Uterus (tissue), 4 donors: ENCODE measurements around the gene GPR171. TPM values are rescaled to one million over a fixed set of nuclear protein-coding genes. Genes with fewer than 3 reads are reported as not detected.
"Not testable (repeated sequence)": the region's sequence is repeated elsewhere in the genome, so short reads cannot be mapped to it uniquely, and the experiment has no call there.

Experiments used
- DNase-seq, 2 donors: peaks; one replicate each; pipeline ENCODE4 v3.0.0-alpha.2; 2019 to 2020
- H3K27ac ChIP-seq, 2 donors: fragments of 200-600 bp; sonication (generic); 1 replicate in 1 of 2; 2 replicates in 1 of 2; pipeline ENCODE4 v1.5.1; 2016 to 2018
- H3K27me3 ChIP-seq, 2 donors: fragments of 200-600 bp; sonication (generic); one replicate each; pipeline ENCODE4 v1.5.1; 2018 to 2019; ENCODE audit warnings: control low read depth in 1 of 2
- H3K36me3 ChIP-seq, 2 donors: fragments of 200-600 bp; sonication (generic); one replicate each; pipeline ENCODE4 v1.5.1; 2019; ENCODE audit warnings: control low read depth in 1 of 2
- H3K4me1 ChIP-seq, 2 donors: fragments of 200-600 bp; sonication (generic); one replicate each; pipeline ENCODE4 v1.5.1; 2018 to 2019; ENCODE audit warnings: control low read depth in 1 of 2
- H3K4me3 ChIP-seq, 2 donors: fragments of 200-600 bp; sonication (generic); 1 replicate in 1 of 2; 2 replicates in 1 of 2; pipeline ENCODE4 v1.5.1; 2018 to 2019; ENCODE audit warnings: mild to moderate bottlenecking in 1 of 2
- H3K9me3 ChIP-seq, 2 donors: fragments of 200-600 bp; sonication (generic); one replicate each; pipeline ENCODE4 v1.5.1; 2019; ENCODE audit warnings: control low read depth in 1 of 2
- POLR2A ChIP-seq, 2 donors: fragments of 450-650 bp; IDR thresholded peaks; one replicate each; pipeline ENCODE4 v1.6.1; 2016; ENCODE audit warnings: antibody characterized with exemption in 2 of 2, mild to moderate bottlenecking in 1 of 2, moderate library complexity in 1 of 2
- intact Hi-C: fragments of 100-400 bp; cut with DNase I; formaldehyde crosslinking; loops from one replicate; pipeline ENCODE4 v1.15.1; 2023; ENCODE audit warnings: low total_unique reads
- total RNA-seq, 4 donors: library from RNA; depleted of rRNA in 3 of 4; stranded (reverse); fragments of >200 nt in 3 of 4; gene quantifications; one replicate each; pipeline versions ENCODE4 v1.1.0 to v1.2.4, GENCODE V29; 2014 to 2023
- TF ChIP-seq, protein P1 (sequence below), 4 experiments: fragments of 200-600 bp in 2 of 4; fragments of 450-650 bp in 2 of 4; sonication (generic) in 2 of 4; IDR thresholded peaks; one replicate each; pipeline ENCODE4 v1.5.1; 2016 to 2019; ENCODE audit warnings: antibody characterized with exemption in 4 of 4, mild to moderate bottlenecking in 2 of 4, moderate library complexity in 1 of 4
- donor health status: DM: yes; HTN: yes; CAD: no.

GPR171 gene, protein sequence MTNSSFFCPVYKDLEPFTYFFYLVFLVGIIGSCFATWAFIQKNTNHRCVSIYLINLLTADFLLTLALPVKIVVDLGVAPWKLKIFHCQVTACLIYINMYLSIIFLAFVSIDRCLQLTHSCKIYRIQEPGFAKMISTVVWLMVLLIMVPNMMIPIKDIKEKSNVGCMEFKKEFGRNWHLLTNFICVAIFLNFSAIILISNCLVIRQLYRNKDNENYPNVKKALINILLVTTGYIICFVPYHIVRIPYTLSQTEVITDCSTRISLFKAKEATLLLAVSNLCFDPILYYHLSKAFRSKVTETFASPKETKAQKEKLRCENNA
- total RNA-seq: under 1 TPM in 2 of 4 donors, not detected in 2; 0.34 to 0.48 TPM

DNA sequence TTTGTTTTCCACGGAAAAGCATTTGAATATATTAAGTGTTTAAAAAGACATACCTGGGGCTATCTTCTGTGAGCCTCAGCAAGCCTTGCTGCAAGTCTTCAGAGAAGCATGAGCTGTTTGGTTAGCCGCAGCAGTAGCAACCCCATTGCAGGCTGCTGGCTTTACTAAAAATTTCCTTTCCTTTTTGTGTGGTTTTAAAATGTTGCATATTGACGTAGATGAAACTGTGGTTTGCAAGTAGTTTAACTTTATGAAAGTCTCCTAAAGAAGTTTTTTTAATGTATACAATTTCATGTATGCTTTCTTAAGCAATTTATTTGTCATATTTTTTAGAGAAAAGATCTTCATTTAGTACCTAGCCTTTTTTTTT is at the start of gene GPR171:
GPR171 (minus strand) TSS at position 166 of the 370 bp plus-strand sequence. CDS start 3,830 bp downstream, outside the sequence.
- Histone ChIP-seq H3K4me1 (no peaks in the 10 kb centered on the region), H3K4me3 (no peak within 1 kb of the TSS), H3K9me3 (no peaks in the 10 kb centered on the region), H3K27ac (no peak within 1 kb of the TSS), H3K27me3 (no peaks in the 10 kb centered on the region), H3K36me3 (no peaks in the 10 kb centered on the region)
- DNase-seq: no peak
- TF ChIP-seq POLR2A (IDR thresholded peaks at IDR 0.05): no peak
- TF ChIP-seq, protein P1, sequence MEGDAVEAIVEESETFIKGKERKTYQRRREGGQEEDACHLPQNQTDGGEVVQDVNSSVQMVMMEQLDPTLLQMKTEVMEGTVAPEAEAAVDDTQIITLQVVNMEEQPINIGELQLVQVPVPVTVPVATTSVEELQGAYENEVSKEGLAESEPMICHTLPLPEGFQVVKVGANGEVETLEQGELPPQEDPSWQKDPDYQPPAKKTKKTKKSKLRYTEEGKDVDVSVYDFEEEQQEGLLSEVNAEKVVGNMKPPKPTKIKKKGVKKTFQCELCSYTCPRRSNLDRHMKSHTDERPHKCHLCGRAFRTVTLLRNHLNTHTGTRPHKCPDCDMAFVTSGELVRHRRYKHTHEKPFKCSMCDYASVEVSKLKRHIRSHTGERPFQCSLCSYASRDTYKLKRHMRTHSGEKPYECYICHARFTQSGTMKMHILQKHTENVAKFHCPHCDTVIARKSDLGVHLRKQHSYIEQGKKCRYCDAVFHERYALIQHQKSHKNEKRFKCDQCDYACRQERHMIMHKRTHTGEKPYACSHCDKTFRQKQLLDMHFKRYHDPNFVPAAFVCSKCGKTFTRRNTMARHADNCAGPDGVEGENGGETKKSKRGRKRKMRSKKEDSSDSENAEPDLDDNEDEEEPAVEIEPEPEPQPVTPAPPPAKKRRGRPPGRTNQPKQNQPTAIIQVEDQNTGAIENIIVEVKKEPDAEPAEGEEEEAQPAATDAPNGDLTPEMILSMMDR (IDR thresholded peaks at IDR 0.05): no peak
- intact Hi-C loops: no loop called here

DNA sequence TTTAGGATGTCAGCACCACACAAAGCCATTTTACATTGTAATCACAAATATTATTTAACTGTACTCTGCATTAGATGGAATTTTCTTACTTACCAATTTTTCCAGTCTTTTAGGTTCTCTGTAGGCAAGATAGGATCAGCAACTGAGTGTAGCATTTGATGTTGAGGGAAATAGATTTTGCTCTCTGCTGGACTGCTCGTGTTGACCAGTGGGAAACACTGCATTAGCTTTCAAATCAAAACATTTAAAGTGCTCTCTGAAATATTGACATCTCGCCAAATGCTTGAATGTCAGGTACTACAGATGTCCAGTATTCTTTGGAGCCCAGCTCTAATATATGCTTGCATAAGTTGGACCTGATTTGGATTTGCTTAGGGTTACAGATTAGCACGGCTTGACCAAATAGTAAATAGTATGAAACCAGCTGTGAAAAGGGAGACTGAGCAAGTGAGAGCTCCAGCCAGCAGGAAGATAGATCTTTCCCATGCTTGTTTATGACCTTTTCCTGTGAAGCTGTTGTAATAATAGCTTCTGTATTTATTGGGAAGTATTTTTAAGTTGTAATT is 45.8 kb upstream of the GPR171 start:
- H3K27ac ChIP-seq: peak overlapping the region in 1 of 2 donors; percentile 23
- no peaks in the 10 kb centered on the region for H3K4me1 ChIP-seq
- no peaks in the 10 kb centered on the region for H3K9me3 ChIP-seq
- TF ChIP-seq POLR2A (IDR thresholded peaks at IDR 0.05): no peak
- TF ChIP-seq, protein P1 (IDR thresholded peaks at IDR 0.05): no peak
- no peaks in the 10 kb centered on the region for H3K27me3 ChIP-seq
- no peak overlapping the region for H3K4me3 ChIP-seq
- intact Hi-C loops: no loop called here
- no peaks in the 10 kb centered on the region for H3K36me3 ChIP-seq
- no peak for DNase-seq

DNA sequence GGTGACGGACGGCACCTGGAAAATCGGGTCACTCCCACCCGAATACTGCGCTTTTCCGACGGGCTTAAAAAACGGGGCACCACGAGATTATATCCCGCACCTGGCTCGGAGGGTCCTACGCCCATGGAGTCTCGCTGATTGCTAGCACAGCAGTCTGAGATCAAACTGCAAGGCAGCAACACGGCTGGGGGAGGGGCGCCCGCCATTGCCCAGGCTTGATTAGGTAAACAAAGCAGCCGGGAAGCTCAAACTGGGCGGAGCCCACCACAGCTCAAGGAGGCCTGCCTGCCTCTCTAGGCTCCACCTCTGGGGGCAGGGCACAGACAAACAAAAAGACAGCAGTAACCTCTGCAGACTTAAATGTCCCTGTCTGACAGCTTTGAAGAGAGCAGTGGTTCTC is 39.0 kb upstream of the GPR171 start:
- H3K4me1 ChIP-seq, H3K4me3 ChIP-seq, H3K27ac ChIP-seq, intact Hi-C loops, H3K9me3 ChIP-seq, H3K36me3 ChIP-seq, H3K27me3 ChIP-seq, DNase-seq: not testable (repeated sequence)

DNA sequence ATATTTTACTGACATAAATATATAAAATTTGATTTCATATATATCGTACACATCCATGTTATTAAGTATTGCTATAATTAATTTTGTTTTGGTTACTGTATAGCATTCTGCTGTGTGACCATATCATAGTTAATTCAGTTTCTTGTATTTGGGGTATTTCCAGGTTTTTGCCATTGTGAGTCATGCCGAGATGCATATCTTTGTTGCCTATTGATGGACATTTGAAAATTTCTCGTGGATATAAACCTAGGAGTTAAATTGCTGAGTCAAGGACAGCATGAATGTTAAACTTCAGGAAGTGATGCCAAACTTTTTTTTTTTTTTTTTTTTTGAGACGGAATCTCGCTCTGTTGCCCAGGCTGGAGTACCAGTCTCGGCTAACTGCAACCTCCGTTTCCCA is 33.7 kb upstream of the GPR171 start:
- no peak for DNase-seq
- Histone ChIP-seq H3K4me3 (no peak overlapping the region), H3K27ac (peak overlapping the region in 1 of 2 donors; percentile 28), H3K36me3 (no peaks in the 10 kb centered on the region), H3K4me1 (no peaks in the 10 kb centered on the region), H3K9me3 (no peaks in the 10 kb centered on the region), H3K27me3 (no peaks in the 10 kb centered on the region)
- TF ChIP-seq POLR2A (IDR thresholded peaks at IDR 0.05): no peak
- TF ChIP-seq, protein P1 (IDR thresholded peaks at IDR 0.05): no peak
- intact Hi-C loops: no loop called here

DNA sequence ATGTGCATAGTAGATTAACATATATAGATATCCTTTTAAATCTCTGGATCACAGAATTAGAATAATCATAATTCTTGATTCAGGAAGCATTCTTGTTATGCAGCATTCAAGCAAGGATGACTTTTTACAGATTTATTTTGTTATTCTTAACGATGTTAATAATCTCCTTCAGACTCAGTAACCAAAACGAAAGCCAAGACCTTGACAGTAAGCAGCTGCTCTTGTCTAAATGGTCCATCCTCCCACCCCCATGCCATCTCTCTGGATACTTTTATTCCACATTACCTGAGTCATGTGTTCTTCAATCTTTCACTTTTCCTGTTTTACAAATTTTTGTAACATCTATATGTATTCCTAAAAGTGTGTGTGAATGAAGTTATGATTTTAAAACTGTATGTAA is 33.3 kb upstream of the GPR171 start:
- no peak for TF ChIP-seq POLR2A (IDR thresholded peaks at IDR 0.05)
- TF ChIP-seq, protein P1 (IDR thresholded peaks at IDR 0.05): no peak
- Histone ChIP-seq H3K9me3 (no peaks in the 10 kb centered on the region), H3K27ac (peak overlapping the region in 1 of 2 donors; percentile 28), H3K27me3 (no peaks in the 10 kb centered on the region), H3K36me3 (no peaks in the 10 kb centered on the region), H3K4me1 (no peaks in the 10 kb centered on the region), H3K4me3 (no peak overlapping the region)
- DNase-seq: peak in 1 of 2 donors; percentile 42
- intact Hi-C loops: no loop called here
